Subcutaneous abdominal adipose tissue (tissue), 5 donors: ENCODE results near the gene TAOK1.

ENCODE experiments used
- H3K27ac ChIP-seq: one replicate; pipeline ENCODE4 v1.7.0; 2013; ENCODE audit warnings: low read depth, mild to moderate bottlenecking, inconsistent platforms, low read length, moderate library complexity
- H3K27me3 ChIP-seq, 5 donors: one replicate each; pipeline ENCODE4 v1.7.0; 2013; ENCODE audit warnings: low read length in 5 of 5, inconsistent platforms in 1 of 5; ENCODE audit not compliant: control insufficient read depth in 5 of 5, insufficient read depth in 4 of 5
- H3K36me3 ChIP-seq, 5 donors: one replicate each; pipeline ENCODE4 v1.7.0; 2013; ENCODE audit warnings: low read length in 5 of 5; ENCODE audit not compliant: control insufficient read depth in 5 of 5, insufficient read depth in 5 of 5
- H3K4me1 ChIP-seq, 5 donors: one replicate each; pipeline ENCODE4 v1.7.0; 2013; ENCODE audit warnings: low read length in 5 of 5, mild to moderate bottlenecking in 3 of 5, moderate library complexity in 1 of 5; ENCODE audit not compliant: control insufficient read depth in 5 of 5, insufficient read depth in 5 of 5
- H3K4me3 ChIP-seq, 5 donors: one replicate each; pipeline ENCODE4 v1.7.0; 2013; ENCODE audit warnings: low read length in 5 of 5, low read depth in 1 of 5
- H3K9ac ChIP-seq, 5 donors: one replicate each; pipeline ENCODE4 v1.7.0; 2013; ENCODE audit warnings: low read length in 5 of 5, mild to moderate bottlenecking in 4 of 5, moderate library complexity in 3 of 5
- H3K9me3 ChIP-seq, 5 donors: one replicate each; pipeline ENCODE4 v1.7.0; 2013; ENCODE audit warnings: low read length in 5 of 5; ENCODE audit not compliant: control insufficient read depth in 5 of 5
- donor health status: healthy.
- donor health status: healthy.
- donor health status: healthy.
- donor health status: healthy.
- donor health status: healthy.

Gene TAOK1

DNA sequence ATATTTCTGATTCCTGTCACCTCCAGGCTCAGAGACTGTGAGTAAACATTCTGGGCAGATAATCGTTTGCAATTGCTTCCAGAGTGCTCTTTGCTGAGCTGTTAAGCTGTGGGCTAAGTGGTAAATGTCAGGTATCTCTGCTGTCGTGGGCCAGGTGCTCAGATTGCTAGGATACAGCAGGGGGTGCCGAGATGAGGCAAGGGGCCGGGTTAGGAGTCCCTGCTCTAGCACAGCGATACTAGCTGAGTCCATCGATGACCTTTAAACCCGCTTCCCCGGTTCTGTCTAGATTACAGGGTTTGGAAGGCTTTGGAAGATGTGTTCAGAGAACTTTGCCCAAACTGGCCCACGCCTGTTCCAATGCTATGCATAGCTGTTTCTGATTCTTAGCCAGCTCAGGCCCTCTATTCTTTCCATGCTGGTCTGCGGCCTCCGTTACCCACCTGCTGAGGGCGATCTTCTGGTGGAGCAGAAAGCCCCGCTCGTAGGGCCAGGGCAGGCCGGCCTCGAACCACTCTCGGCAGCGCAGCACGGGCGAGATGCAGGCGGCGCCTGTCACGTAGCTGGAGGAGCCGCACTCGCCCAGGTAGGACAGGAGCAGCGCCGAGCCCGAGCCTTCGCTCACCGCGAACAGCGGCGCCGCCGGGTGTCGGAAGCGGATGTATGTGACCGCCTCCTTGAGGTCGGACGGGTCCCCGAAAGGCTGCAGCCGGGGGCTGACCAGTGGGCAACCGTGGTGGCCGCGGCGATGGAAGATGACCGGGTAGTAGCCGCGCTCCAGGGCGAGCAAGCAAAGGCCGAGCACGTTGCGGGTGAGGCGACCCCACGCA lies 175.7 kb downstream of the TAOK1 start:
- H3K4me1 ChIP-seq: peaks cover 17 to 85% (median 78%) of the 10 kb centered on the region in 5 donors
- no peaks in the 10 kb centered on the region for H3K27me3 ChIP-seq
- H3K9ac ChIP-seq: peak overlapping the region; percentile 26 to 72 (median 67)
- H3K9me3 ChIP-seq: no peaks in the 10 kb centered on the region
- peak overlapping the region; percentile 71 to 90 (median 74) for H3K4me3 ChIP-seq
- peaks cover 0 to 14% (median 10%) of the 10 kb centered on the region in 5 donors for H3K36me3 ChIP-seq
- peak overlapping the region; percentile 41 for H3K27ac ChIP-seq

DNA sequence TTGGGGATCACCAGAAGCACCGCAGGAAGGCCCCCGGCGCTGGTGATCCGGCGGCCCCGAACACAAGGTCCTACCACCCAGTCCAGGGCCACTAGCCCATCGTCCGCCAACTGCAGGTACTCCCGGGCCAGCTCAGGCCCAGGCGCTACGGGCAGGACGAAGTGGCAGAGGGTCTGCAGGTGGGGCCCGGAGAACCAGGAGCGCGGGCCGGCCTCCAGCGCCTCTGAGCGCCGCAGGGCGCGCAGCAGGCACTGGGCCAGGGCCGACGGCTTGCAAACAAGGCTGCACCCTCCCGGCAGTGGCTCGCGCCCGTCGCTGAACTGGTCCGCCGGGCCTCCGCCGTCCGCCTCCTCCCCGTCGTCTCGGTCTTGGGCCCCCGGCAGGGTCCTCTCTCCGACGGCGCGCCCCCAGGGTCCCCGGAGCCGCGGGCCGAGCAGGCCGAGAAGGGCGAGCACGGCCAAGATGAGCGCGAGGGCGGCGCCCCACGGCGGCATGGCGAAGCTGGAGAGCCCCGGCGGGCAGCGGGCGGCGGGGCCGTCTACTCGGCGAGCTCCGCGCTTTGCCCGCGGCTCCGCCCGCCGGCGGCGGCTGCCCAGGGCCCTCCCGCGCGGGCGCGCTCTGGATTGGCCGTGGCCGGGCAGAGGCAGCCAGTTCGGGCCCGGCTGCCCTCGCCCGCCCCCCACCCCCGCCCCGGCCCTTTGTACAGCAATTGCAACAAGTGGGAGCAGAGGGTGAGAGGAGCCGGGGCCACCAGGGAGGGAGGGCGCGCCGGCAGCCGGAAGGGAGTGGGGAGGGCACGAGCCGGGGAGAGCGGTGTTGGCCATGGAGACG lies 176.5 kb downstream of the TAOK1 start, which contains the start of gene ABHD15:
Gene ABHD15, minus strand, starts transcription at position 565 of the 831 bp plus-strand sequence. Its CDS starts 71 bp downstream, at position 494.
- H3K27ac ChIP-seq: peak within 1 kb of the TSS; percentile 78
- no peaks in the 10 kb centered on the region for H3K27me3 ChIP-seq
- peaks cover 0 to 14% (median 12%) of the 10 kb centered on the region in 5 donors for H3K36me3 ChIP-seq
- no peaks in the 10 kb centered on the region for H3K9me3 ChIP-seq
- peak within 1 kb of the TSS in 4 of 5 donors; percentile 60 to 81 (median 74) for H3K9ac ChIP-seq
- peak within 1 kb of the TSS; percentile 76 to 98 (median 87) for H3K4me3 ChIP-seq
- peaks cover 16 to 85% (median 78%) of the 10 kb centered on the region in 5 donors for H3K4me1 ChIP-seq

DNA sequence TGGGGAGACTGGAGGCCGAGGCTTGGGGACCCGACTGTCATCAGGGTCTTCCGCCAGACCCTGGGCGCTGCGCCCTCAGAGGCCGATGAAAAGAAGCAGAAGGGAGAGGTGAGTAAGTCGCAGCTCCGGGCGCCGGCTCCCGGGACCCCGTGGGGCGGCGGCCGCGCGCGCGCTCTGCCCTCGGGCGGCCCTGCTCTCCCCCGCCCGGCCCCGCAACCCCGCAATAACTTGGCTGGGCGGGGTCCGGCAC lies 177.1 kb downstream of the TAOK1 start:
- no peaks in the 10 kb centered on the region for H3K27me3 ChIP-seq
- peaks cover 10 to 85% (median 78%) of the 10 kb centered on the region in 5 donors for H3K4me1 ChIP-seq
- peak overlapping the region in 3 of 5 donors; percentile 56 to 81 (median 57) for H3K9ac ChIP-seq
- peak overlapping the region in 4 of 5 donors; percentile 76 to 92 (median 84) for H3K4me3 ChIP-seq
- peaks cover 0 to 16% (median 8%) of the 10 kb centered on the region in 5 donors for H3K36me3 ChIP-seq
- no peaks in the 10 kb centered on the region for H3K9me3 ChIP-seq
- H3K27ac ChIP-seq: peak overlapping the region; percentile 78

DNA sequence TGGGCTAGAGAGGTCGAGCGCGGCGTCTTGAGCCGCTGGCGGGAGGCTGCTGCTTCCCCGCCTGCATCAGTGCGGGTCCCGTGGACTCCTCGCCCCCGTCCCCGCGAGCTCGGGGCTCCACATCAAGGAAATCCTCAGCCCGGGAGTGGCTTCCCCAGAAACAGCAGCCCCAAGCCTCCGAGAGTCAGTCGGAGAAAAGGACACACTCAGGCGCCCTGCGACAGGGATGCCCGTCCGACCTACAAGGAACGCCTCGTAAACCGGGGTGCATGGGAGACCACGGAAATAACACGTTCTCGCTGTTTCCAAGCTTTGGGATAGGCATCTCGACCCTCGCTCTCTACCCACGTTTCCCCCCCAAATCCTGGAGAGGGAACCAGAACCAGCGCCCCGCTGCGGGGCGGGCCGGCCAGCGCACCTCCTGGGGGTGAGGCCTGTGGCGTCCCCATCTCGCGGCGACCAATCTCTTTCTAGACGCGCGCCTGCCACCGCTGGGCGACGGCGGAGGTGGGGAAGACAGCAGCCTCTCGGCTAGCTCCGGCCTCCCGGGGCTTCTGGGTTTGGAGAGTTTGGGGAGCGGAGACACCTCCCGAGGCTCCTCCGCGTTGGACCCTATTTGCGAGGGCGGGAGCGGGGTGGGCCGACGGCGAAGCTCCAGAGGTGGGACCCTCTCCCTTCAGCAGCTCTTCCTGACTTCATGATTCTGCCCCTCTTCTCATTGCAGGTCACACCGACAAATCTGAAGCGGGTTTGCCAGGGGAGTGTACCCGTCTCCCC lies 177.6 kb downstream of the TAOK1 start:
- Histone ChIP-seq H3K4me1 (peaks cover 10 to 83% (median 76%) of the 10 kb centered on the region in 5 donors), H3K36me3 (peaks cover 0 to 13% (median 2%) of the 10 kb centered on the region in 5 donors), H3K27me3 (no peaks in the 10 kb centered on the region), H3K9ac (peak overlapping the region in 4 of 5 donors; percentile 56 to 81 (median 72)), H3K27ac (peak overlapping the region; percentile 78), H3K4me3 (peak overlapping the region; percentile 76 to 98 (median 87)), H3K9me3 (no peaks in the 10 kb centered on the region)

DNA sequence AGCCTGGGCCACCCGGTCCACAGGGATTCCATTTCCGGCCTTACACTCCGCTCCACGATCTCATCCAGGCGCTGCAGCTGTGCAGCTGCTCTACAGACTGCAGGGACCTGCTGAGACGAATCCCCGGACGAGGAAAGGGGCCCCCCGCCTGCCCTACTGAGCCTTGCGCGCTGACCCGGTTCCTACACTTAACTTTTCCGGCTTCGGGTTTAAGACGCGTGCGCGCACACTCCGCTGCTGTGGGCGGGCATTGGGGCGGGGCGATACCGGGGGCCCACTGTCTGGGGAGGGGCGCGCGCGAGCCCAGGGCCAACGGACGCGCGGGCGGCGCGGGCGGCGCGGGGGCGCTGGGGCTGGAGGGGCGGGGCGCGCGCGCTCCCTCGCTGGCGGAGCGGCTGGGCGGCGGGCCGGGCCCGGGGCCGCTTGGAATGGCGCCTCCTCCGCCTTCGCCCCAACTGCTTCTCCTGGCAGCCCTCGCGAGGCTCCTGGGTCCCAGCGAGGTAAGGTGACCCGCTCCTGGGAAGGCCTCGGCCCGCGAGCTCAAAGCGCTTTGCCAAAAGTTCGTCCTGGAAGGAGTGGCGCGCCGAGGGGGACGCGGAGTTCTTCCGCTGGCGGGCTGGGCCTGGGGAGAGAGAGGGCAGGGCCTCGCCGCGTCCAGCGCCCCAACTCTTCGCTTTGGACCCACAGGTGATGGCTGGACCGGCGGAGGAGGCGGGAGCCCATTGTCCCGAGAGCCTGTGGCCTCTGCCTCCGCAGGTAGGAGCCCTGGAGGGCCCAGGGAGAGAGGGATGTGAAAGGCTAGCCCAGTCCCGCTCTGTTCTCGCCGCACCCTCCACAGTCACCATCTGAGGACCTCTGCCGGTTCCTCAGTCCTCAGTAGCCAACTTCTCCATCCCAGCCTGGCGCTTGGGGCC lies 178.4 kb downstream of the TAOK1 start, which contains the start of gene TP53I13:
Gene TP53I13, plus strand, starts transcription at position 371 of the 914 bp plus-strand sequence. Its CDS starts 58 bp downstream, at position 429.
- H3K9ac ChIP-seq: peak within 1 kb of the TSS in 4 of 5 donors; percentile 73 to 86 (median 78)
- no peaks in the 10 kb centered on the region for H3K9me3 ChIP-seq
- H3K27me3 ChIP-seq: no peaks in the 10 kb centered on the region
- peak within 1 kb of the TSS; percentile 76 to 98 (median 87) for H3K4me3 ChIP-seq
- peak within 1 kb of the TSS; percentile 78 for H3K27ac ChIP-seq
- peaks cover 0 to 14% (median 5%) of the 10 kb centered on the region in 5 donors for H3K36me3 ChIP-seq
- peaks cover 10 to 84% (median 79%) of the 10 kb centered on the region in 5 donors for H3K4me1 ChIP-seq

DNA sequence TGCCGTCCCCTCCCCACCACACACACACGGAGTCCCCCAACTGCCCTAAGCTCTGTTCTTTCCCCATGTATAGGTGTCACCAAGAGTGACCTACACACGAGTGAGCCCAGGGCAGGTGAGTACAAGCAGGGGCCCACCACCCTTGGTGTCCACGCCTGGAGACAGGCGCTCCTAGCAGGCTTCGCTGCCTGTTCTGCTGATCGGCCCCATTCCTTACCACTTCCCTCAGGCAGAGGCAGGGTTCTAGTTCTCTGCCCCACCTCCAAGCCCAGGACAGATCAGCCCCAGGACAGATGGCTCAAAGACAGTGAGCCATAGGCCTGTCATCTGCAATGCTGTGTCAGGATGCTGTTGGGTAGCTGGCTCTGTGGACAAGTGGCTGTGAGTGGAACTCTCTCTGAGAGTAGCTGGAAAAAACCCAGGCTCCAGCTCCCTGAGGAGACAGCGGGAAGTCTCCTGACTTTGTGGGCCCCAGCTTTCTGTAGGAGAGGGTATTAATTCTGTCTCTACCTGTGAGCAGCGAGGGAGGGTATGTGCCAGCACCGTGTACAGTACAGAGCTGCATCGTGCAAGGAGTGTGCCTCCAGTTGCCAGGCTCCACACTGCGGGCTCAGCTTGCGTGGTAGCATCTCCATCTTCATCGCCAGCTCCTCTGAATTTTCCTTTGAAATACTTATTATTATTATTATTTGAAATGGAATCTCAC lies 179.2 kb downstream of the TAOK1 start:
- peak overlapping the region; percentile 51 to 80 (median 76) for H3K4me3 ChIP-seq
- no peaks in the 10 kb centered on the region for H3K27me3 ChIP-seq
- H3K36me3 ChIP-seq: peaks cover 0 to 22% (median 13%) of the 10 kb centered on the region in 5 donors
- no peaks in the 10 kb centered on the region for H3K9me3 ChIP-seq
- H3K27ac ChIP-seq: peak overlapping the region; percentile 74
- H3K9ac ChIP-seq: peak overlapping the region in 4 of 5 donors; percentile 29 to 86 (median 77)
- H3K4me1 ChIP-seq: peaks cover 10 to 76% (median 71%) of the 10 kb centered on the region in 5 donors

DNA sequence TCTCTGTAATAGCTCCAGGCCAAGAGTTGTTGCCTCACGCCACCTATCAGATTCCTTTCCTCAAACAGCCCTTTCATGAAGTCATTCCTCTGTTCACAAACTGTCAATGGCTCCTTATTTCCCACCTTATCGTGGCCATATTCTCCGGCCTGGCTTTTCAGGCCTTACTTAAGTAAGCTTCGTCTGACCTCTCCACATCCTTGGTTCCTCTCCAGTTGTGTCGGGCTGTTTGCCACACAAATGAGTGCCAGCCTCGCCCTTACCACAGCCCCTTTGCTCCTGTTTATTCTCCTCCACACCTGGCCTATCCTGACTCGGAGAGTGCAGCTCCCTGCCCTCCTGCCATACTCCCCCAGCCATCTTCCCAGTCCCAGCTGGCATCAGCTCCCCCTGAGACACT lies 180.4 kb downstream of the TAOK1 start:
- peak overlapping the region in 1 of 5 donors; percentile 26 for H3K9ac ChIP-seq
- H3K4me1 ChIP-seq: peaks cover 10 to 65% (median 60%) of the 10 kb centered on the region in 5 donors

DNA sequence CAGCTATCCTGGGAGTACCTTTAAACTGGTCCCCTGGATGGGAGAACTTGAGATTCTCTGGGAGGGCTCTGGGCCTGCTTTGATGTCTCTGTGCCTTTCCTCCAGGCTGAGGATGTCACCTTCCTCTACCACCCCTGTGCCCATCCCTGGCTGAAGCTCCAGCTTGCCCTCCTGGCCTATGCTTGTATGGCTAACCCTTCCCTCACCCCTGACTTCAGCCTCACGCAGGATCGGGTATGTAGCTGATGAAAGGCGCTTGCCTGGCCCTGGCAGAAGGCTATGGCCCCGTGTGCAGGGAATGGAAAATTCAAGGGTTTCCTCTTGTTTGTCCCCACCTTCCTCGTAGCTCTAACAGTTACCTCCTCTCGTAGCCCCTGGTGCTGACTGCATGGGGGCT lies 181.3 kb downstream of the TAOK1 start:
- H3K4me1 ChIP-seq: peaks cover 7 to 55% (median 54%) of the 10 kb centered on the region in 5 donors
- no peaks in the 10 kb centered on the region for H3K27me3 ChIP-seq
- no peaks in the 10 kb centered on the region for H3K9me3 ChIP-seq
- peaks cover 0 to 43% (median 34%) of the 10 kb centered on the region in 5 donors for H3K36me3 ChIP-seq
- H3K9ac ChIP-seq: no peak overlapping the region
- peak overlapping the region; percentile 30 for H3K27ac ChIP-seq
- H3K4me3 ChIP-seq: no peak overlapping the region

More for the DNA sequence above, 180.4 kb downstream of the TAOK1 start:
- peak overlapping the region; percentile 37 for H3K27ac ChIP-seq
- no peaks in the 10 kb centered on the region for H3K9me3 ChIP-seq
- no peaks in the 10 kb centered on the region for H3K27me3 ChIP-seq
- H3K36me3 ChIP-seq: peaks cover 0 to 34% (median 25%) of the 10 kb centered on the region in 5 donors
- H3K4me3 ChIP-seq: peak overlapping the region in 1 of 5 donors; percentile 39
